OCI-LY3 (cell line): ENCODE measurements around the gene IL2RA.
"Not testable (repeated sequence)": the region's sequence is repeated elsewhere in the genome, so short reads cannot be mapped to it uniquely, and the experiment has no call there.

Source experiments
- CTCF ChIP-seq: fragments of 200-600, 300-600 bp; sonication (generic); IDR thresholded peaks from 2 replicates; pipeline ENCODE4 v1.5.1; 2014; ENCODE audit warnings: antibody characterized with exemption, low read length, low read depth
- EZH2phosphoT487 ChIP-seq: fragments of 200-600 bp; shearing (Covaris generic); IDR thresholded peaks from 2 replicates; pipeline ENCODE4 v1.6.1; 2018; ENCODE audit warnings: antibody characterized with exemption, mixed run types, low read depth

GRCh38 chr10:5962358-5962940, 99.7 kb downstream of the IL2RA start:
- TF ChIP-seq CTCF, EZH2phosphoT487: not testable (repeated sequence)
